Kidney epithelial cell (primary cell): Measurements from ENCODE around the gene FAM171A1. TPM values are rescaled to one million over a fixed set of nuclear protein-coding genes. Genes with fewer than 3 reads are reported as not detected.

Experiments
- DNase-seq: peaks from one replicate; pipeline ENCODE4 v3.0.0-alpha.2; 2010; ENCODE audit warnings: low read depth
- H3K27me3 ChIP-seq: 2 replicates; pipeline ENCODE4 v1.6.0; 2011; ENCODE audit warnings: low read length; ENCODE audit not compliant: control insufficient read depth, insufficient read depth
- H3K36me3 ChIP-seq: 2 replicates; pipeline ENCODE4 v1.5.1; 2011; ENCODE audit warnings: low read length; ENCODE audit not compliant: control insufficient read depth, insufficient read depth
- H3K4me3 ChIP-seq: 2 replicates; pipeline ENCODE4 v1.5.1; 2011; ENCODE audit warnings: low read depth, mild to moderate bottlenecking, control low read depth, low read length
- CTCF ChIP-seq: IDR thresholded peaks from 2 replicates; pipeline ENCODE4 v1.5.1; 2011; ENCODE audit warnings: mild to moderate bottlenecking, moderate library complexity, low read length, control low read depth, inconsistent platforms; ENCODE audit not compliant: insufficient read depth, poor library complexity, severe bottlenecking
- total RNA-seq: library from RNA; depleted of rRNA; stranded (reverse); fragments of >200 nt; gene quantifications from 2 replicates; pipeline ENCODE4 v1.2.3, GENCODE V29; 2015

The FAM171A1 gene
- total RNA-seq, 1 donor from 2014 or later = 34.0 TPM

GRCh38 chr10:15315286-15315685 is 55.8 kb downstream of the FAM171A1 start:
- no peak for DNase-seq
- no peaks in the 10 kb centered on the region for H3K27me3 ChIP-seq
- no peaks in the 10 kb centered on the region for H3K36me3 ChIP-seq
- no peak for TF ChIP-seq CTCF
- H3K4me3 ChIP-seq = no peak overlapping the region

GRCh38 chr10:15314482-15315045 is 56.5 kb downstream of the FAM171A1 start:
- H3K27me3 ChIP-seq = no peaks in the 10 kb centered on the region
- no peaks in the 10 kb centered on the region for H3K36me3 ChIP-seq
- TF ChIP-seq CTCF = no peak
- no peak for DNase-seq
- no peak overlapping the region for H3K4me3 ChIP-seq

GRCh38 chr10:15313843-15314242 is 57.2 kb downstream of the FAM171A1 start:
- no peaks in the 10 kb centered on the region for H3K27me3 ChIP-seq
- no peaks in the 10 kb centered on the region for H3K36me3 ChIP-seq
- no peak overlapping the region for H3K4me3 ChIP-seq
- no peak for TF ChIP-seq CTCF
- no peak for DNase-seq

GRCh38 chr10:15313047-15313446 is 58.0 kb downstream of the FAM171A1 start:
- TF ChIP-seq CTCF = no peak
- DNase-seq = no peak
- Histone ChIP-seq H3K27me3 (no peaks in the 10 kb centered on the region), H3K36me3 (no peaks in the 10 kb centered on the region), H3K4me3 (no peak overlapping the region)

GRCh38 chr10:15311569-15312280 is 59.4 kb downstream of the FAM171A1 start:
- DNase-seq = no peak
- Histone ChIP-seq H3K27me3 (no peaks in the 10 kb centered on the region), H3K4me3 (no peak overlapping the region), H3K36me3 (no peaks in the 10 kb centered on the region)
- TF ChIP-seq CTCF = no peak
